ENCODE data around the gene ZSCAN22.
A peak's percentile ranks its signal among the peaks of the same experiment; 100 is the strongest.

Gene ZSCAN22

DNA sequence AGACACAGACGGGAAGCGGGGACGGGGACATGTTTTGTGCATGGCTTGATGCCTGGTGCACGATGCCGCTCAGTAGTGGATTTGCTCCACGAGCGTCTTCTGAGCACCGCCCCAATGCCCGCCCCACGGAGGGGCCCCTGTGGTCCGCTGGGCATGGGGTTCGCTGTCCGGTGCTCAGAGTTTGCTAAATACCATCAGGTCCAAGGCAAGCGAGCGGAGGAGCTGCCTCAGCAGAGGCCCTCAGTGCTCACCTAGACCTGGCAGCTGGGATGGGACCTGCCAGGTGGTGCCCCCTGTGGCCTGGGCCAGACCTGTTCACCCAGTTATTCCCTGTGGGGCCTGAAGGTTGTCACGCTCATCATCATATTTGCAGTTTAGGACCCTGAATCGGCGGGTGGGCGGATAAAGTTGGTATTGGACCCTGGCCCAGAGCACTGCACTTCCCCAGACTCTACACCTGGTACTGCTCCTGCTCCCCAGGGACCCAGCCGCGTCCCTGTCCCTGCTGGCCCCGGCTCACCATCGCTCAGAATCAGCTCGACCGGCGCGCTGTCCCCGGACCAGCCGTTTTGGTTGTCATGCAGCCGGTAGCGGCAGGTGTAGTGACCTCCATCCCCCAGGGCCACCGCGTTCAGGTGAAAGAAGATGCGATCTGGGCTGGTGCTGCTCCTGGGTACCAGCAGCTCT is 24.2 kb downstream of the ZSCAN22 start:
- no peak overlapping the region for H3K4me3 ChIP-seq (ENCODE audit: low read depth, low read length)

DNA sequence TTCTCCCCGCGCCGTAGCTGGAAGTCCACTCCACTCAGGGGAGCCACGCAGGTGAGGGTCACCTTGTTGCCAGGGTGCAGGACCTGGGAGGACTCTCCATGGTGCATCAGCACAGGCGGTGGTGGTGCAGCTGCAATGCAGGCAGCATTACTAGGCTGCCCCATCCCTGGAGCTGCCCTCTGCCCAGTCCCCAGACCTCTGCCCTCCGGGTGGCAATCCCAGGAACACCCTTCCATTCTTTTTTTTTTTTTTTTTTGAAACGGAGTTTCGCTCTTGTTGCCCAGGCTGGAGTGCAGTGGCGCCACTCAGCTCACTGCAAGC is 24.7 kb downstream of the ZSCAN22 start:
- H3K4me3 ChIP-seq (ENCODE audit: low read depth, low read length), result no peak overlapping the region

DNA sequence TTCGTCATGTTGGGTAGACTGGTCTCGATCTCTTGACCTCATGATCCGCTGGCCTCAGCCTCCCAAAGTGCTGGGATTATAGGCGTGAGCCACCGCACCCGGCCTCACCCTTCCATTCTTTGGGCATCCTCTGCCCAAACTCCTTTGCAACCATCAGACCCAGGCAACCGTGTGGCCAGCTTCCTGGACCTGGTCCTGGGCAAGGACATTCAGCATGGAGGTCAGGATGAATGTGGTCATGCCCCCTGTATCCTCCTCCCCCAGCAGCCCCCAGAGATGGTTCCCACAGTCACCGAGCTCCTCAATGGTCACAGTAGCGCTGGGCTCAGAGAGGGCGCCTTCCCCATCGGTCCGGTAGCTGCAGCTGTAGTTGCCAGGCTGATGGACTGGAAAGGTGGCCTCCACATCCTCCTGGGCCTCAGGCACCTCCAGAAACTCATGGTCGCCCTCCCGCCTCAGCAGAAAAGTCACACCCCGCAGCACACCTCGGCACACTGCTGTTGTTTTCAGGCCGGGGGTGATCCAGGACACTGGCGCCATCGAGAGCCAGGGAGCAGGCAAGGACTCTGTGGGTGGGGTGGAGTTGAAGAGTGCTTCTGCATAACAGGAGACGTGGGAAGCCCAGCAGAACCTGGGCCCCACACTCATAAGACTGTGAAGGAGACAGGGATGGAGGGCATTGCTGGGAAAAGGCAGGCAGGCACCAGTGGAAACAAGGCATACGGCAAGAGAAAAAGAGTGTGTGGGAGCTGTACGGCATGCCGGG is 25.4 kb downstream of the ZSCAN22 start:
- no peak overlapping the region for H3K4me3 ChIP-seq (ENCODE audit: low read depth, low read length)

DNA sequence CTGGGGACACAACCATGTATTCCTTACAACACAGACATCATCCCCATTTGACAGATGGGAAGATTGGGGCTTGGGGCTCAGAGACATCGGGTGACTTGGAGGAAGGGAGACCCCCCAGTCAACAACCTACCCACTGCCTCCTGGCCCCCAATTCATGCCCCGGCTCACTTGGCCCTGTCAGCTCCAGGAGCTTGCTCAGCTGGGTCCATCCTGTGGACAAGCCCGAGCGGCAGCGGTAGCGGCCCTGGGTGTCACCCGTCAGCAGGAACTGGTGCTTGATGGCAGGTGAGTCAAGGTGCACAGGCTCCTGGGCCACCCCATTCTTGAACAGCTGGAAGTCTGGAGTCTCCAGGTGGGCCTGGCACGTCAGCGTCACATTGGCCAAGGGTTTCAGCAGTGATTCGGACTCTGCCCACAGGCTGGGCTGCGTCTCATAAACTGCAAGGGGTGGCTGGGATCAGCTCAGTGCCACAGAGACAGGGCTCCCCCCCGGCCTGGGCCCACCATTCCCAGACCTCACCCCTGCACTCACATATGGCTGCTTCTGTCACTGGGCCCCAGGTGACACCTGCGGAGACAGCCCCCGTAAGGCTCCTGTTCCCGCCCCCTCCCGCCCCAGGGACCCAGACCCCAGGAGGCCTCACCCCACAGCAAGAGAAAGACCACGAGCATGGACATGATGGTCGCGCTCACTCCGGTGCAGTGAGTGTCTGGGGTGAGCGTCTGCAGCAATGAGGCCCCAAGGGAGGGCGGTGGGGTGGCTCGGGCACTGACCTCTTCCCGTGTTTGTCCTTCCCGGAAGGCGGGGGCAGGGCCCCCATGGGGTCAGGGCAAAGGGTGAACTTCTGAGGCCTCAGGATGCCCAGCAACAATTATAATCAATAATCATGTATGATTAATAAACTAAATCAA is 26.2 kb downstream of the ZSCAN22 start, which contains the start of gene A1BG:
A1BG (minus strand) TSS at position 733 of the 912 bp plus-strand sequence; CDS start at position 678, 55 bp downstream.
- H3K4me3 ChIP-seq (ENCODE audit: low read depth, low read length), result no peak within 1 kb of the TSS

DNA sequence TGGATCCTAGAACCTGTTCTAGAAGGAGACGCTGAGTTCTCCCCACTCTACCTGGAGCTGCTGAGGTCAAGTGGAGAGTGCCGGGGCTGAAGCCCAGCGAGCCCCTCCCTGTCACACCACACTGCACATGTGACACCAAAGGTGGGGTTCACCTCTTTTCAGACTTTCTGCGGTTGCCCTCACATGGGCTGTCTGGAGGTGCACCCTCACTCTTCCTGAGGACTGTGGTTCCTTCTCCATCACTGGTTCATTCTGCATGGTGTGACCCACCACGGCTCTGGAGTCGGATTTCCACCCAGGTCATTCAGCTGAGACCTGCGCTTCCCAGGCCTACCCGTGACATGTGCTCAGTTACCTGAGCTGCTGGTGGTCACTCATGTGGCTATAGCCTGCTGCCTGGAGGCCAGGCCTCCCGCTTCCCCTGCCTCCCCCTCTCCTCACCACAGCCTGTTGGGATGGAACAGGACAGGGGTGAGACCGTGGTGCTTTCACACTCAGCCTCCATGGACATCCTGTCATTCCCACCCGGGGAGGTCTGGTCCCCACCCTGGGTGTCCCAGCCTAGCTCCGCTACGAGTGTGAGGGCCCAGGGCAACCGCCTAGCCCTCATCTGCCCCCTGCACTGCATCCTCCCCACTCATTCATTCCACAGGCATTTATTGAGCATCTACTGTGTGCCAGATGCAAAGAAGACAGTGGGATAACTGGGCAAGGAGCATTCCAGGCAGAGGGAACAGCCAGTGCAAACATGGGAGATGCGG is 27.1 kb downstream of the ZSCAN22 start:
- H3K4me3 ChIP-seq (ENCODE audit: low read depth, low read length), result no peak overlapping the region

DNA sequence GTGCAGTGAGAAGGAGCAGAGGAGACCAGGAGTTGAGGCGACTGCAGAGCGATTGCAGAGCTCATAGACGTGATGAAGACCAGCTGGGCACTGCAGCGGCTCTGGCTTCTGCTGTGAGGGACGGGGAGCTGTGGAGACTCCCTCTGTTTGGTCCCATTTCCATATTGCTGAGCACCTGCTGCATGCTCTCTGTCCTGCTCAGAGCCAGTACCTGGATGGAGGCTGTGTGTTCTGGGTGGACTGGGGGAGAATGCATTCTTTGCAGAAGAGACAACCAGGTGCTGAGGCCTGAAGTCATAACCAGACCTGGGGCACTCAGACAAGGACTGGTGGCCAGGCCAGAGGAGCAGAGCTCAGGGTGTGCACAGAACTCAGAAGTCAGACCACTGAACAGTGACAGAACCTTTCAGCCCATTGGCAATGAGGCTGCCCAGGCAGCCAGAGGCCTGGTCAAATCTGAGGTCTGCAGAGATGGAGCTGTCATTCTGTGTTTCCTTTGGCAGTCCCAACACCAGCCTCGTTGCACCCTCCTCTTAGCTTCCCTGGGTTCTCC is 27.8 kb downstream of the ZSCAN22 start:
- H3K4me3 ChIP-seq (ENCODE audit: low read depth, low read length), result no peak overlapping the region

DNA sequence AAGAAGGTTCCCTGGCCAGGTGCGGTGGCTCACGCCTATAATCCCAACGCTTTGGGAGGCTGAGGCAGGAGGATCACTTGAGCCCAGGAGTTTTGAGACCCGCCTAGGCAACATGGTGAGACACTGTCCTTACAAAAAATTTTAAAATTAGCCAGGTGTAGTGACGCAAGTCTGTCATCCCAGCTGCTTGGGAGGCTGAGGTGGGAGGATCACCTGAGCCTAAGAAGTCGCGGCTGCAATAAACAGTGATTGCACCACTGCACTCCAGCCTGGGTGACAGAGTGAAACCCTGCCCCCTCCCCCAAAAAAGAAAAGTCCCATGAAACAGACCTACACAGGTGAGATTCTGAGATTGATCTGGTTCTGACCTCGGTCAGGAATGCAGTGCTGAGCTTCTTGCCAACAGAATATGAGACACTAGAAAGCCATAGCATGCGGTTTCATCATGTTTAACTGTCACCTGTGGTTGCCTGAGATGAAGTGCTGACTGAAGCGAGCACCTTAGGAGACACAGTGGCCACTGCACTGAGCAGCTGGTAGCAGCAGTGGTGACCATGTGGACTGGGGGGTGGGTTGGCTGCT is 28.5 kb downstream of the ZSCAN22 start:
- H3K4me3 ChIP-seq (ENCODE audit: low read depth, low read length), result no peak overlapping the region

DNA sequence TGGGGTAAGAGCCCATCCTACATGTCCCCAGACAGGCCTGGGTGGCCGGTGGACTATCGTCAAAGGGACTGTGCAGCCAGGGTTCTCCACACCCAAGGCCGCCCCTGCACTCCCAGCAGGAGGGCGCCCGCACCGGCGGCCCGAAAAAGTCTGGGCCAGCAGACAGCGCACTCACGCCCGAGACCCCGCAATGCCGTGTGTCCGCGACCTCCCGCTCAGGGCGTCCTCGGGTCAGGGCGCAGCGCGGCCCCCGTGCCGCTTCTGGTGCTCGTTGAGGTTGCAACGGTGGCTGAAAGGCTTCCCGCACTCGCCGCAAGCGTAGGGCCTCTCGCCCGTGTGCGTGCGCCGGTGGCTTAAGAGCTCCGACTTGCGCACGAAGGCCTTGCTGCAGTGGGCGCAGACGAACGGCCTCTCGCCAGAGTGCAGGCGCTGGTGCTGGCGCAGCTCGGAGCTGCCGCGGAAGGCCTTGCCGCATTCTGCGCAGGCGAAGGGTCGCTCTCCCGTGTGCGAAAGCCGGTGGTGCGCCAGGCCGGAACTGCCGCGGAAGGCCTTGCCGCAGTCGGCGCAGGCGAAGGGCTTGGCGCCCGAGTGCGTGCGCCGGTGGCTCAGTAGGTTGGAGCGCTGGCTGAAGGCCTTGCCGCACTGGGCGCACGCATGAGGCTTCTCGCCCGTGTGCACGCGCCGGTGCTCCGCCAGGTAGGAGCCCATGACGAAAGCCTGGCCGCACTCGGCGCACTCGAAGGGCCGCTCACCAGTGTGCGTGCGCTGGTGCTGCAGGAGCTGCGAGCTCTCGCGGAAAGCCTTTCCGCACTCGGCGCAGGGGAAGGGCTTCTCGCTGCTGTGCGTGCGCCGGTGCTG is 29.3 kb downstream of the ZSCAN22 start:
- H3K4me3 ChIP-seq (ENCODE audit: low read depth, low read length), result no peak overlapping the region

DNA sequence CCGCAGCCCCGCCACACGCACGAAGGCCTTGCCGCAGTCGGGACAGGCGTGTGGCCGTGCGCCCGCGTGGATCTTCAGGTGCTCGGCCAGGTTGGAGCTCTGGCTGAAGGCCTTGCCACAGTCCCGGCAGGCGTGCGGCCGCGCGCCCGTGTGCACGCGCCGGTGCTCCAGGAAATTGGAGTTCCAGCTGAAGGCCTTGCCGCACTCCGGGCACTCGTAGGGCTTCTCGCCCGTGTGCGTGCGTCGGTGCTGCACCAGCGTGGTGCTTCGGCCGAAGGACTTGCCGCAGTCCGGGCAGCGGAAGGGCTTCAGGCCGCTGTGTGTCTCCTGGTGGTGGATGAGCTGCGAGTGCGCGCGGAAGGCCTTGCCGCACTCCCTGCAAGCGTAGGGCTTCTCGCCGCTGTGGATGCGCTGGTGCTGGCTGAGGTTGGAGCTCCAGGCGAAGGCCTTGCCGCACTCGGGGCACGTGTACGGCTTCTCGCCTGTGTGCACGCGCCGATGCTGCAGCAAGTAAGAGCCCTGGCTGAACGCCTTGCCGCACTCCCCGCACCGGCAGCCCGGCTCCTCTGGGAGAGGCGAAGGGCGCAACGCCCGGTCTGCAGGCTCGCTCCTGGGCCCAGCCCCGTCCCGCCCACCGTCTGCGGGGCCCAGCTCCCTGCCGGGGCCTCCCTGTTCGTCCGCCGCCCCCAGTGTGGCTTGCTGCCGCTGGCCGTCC is 30.1 kb downstream of the ZSCAN22 start:
- H3K4me3 ChIP-seq (ENCODE audit: low read depth, low read length), result no peak overlapping the region

DNA sequence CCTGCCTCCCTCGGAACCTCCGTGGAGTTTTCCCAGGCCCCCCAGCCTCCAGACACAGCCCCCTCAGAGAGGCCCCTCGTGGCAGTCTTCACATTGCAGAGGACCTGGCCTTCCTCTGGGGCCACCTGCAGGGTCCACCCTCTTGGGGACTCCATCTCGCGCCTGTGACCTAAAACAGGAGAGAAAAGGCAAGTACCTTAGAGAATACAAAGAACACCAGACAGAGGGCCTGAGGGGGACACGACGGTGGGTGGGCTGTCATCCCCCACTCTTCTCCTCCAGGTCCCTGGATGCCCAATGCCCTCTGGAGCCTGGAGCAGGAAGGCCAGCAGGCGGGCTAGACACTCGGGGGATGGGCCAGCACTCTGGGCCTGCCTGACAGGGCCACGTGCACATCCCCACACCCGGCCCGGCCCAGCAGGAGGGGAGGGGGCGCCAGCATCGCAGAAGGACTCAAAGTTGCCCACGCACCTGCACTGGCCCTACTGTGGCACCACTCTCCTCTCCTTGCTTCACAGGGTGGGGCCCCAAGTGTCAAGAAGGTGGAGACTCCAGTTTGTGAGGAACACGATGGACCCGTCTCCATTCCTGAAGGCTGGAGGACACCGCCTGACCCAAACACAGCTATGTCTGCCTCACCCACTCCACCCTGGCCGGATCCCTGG is 30.8 kb downstream of the ZSCAN22 start:
- H3K4me3 ChIP-seq (ENCODE audit: low read depth, low read length), result no peak overlapping the region

DNA sequence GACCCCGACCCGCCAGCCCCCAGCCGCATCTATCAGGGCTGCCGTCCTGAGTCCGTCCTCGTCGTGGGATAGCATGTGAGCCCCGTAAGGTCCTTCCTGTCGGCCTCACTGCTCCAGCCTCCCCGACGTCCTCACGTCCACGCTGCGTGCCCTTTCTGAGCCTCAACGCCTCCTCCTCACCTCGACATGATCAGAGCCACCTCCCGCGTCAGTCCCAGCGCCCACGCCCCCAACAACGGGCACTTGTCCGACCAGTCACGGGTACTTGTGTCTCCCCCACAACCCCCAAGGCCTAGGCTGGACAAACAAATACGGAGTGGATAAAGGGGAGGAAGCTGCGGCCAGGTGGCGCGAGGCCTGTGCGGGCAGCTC is 35.1 kb downstream of the ZSCAN22 start:
- H3K4me3 ChIP-seq (ENCODE audit: low read depth, low read length), result peak overlapping the region; percentile 93

DNA sequence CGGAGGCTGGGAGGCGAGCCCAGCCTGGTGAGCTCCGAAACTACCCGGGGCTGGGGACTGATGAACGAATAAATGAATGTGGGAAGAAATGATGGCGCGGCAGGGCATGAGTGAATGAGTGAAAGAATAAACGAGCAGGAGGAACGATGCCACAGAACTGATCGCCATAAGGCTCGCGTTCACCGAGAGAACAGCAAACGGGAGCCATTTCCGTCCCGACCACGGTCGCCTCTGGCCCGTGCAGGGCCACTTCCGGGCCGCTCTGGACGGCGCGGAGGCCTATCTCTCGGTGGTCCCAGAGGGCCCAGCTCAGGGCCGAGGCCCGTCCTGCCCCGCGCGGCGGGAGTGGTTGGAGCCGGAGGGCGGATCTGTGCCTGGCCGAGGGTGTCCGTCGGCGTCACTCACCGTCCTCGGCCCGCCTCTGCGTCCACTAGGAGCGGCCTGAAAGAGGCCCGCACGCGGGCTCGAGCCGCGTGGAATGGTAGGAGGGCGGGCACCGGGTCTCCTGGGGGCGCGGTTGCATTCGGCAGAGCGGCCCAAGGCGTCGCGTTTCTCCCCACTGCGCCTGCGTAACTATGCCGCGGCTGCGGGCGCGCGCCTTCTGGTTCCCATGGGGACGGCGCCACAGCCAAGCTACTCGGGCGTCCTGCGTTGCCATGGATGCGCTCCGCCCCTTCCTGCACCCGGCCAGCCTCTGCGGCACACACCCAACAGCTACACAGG is 35.6 kb downstream of the ZSCAN22 start, which contains the start of gene ZNF497:
ZNF497 (minus strand) TSS at position 480 of the 723 bp plus-strand sequence. CDS start 5,116 bp downstream, outside the sequence.
- peak within 1 kb of the TSS; percentile 93 for H3K4me3 ChIP-seq (ENCODE audit: low read depth, low read length)

DNA sequence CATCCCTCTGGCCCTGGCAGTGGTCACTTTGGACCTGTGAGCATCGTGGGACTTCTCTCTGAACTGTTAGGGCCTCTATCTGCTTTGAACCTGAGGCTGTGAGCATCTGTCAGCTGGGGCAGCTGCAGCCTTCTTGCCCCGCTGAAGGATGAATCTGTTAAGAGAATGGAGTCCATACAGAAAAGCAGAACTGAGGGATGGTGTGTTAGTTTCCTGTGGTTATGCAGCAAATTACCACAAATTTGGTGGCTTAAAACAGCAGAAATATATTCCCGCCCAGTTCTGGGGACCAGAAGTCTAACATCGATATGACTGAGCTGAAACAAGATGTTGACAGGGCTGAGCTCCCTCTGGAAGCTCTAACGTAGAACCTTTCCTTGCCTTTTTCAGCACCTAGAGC is 37.4 kb downstream of the ZSCAN22 start:
- H3K4me3 ChIP-seq (ENCODE audit: low read depth, low read length), result no peak overlapping the region

DNA sequence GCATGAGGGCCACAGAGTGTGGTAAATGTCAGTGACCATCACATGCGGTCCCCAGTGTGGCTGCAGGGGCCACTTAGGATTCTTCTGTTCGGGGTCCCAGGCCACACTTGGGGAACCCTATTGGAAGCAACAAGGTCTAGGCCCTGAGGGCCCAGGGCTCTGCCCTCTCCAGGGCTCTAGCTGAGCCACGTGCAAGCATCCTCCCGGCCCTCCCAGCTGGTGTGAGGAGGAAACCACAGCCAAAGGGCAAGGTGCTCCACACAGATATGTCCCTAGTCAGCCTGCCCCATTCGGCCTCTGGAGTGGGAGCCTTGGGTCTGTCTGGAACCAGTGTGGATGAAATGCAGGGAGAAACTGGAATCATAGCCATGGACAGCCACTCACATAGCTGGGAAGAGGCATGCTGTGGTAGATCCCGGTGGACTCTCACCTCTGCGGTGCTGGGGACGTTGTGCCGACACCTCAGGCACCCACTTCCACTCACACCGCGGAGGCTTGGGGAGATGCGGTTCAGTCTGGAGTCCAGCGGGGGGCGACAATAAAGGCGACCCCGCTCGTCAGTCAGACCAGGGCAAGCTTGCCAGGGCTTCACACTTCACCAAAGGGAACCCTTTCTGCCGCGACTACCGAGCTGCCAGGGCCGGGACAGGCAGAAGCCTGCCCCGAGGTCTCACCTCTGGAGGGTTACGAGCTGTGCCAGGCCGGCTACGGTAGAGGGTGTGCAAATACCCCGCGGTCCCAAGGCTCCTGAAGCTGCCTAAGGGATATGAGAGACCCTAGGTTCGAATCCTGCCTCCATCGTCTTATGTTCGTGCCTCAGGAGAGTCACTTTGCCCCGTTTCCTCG is 40.0 kb downstream of the ZSCAN22 start:
- H3K4me3 ChIP-seq (ENCODE audit: low read depth, low read length), result no peak overlapping the region

DNA sequence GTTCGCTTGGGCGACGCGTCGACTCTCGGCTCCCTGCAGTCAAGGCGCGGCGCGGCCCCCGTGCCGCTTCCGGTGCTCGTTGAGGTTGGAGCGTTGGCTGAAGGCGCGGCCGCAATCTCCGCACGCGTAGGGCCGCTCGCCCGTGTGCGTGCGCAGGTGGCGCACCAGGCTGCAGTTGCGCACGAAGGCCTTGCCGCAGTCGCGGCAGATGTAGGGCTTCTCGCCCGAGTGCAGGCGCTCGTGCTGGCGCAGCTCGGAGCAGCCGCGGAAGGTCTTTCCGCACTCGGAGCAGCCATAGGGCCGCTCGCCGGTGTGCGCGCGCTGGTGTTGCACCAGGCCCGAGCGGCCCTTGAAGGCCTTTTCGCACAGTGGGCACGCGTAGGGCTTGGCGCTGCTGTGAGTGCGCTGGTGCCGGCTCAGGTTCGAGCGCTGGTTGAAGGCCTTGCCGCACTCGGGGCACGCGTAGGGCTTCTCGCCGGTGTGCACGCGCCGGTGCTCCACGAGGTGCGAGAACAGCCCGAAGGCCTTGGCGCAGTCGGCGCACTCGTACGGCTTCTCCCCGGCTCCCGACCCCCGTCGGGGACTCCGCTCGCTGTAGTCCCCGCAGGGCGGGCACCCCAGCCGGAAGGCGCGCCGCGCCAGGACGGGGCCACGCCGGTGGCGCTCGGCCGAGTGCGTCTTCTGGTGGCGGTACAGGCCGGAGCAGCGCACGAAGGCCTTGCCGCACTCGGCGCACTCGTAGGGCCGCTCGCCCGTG is 41.1 kb downstream of the ZSCAN22 start:
- H3K4me3 ChIP-seq (ENCODE audit: low read depth, low read length), result no peak overlapping the region
